ENCODE results near the gene CCDC192.
A peak's percentile ranks its signal among the peaks of the same experiment; 100 is the strongest.

The CCDC192 gene

DNA sequence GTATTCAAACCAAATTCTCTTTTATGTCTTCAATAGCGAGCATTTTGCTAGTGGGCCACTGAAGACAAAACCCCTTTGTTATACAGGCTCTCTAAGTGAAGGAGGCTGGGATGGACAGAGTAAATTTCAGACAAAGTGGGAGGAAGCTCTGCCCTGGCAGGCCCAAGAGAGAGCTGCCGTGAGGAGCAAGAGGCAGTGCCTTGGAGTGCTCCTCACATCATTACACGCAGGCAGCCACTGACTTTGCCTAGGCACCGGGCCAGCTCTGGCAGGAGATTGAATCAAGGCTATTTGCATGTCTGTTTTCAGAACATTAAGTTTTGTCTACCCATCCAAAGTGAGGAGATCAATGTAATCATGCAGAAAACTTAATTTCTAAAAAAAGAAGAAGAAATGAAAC, 167.7 kb downstream of the CCDC192 start:
- no peak for DNase-seq (ENCODE audit: low spot score)
- TF ChIP-seq, protein P1, sequence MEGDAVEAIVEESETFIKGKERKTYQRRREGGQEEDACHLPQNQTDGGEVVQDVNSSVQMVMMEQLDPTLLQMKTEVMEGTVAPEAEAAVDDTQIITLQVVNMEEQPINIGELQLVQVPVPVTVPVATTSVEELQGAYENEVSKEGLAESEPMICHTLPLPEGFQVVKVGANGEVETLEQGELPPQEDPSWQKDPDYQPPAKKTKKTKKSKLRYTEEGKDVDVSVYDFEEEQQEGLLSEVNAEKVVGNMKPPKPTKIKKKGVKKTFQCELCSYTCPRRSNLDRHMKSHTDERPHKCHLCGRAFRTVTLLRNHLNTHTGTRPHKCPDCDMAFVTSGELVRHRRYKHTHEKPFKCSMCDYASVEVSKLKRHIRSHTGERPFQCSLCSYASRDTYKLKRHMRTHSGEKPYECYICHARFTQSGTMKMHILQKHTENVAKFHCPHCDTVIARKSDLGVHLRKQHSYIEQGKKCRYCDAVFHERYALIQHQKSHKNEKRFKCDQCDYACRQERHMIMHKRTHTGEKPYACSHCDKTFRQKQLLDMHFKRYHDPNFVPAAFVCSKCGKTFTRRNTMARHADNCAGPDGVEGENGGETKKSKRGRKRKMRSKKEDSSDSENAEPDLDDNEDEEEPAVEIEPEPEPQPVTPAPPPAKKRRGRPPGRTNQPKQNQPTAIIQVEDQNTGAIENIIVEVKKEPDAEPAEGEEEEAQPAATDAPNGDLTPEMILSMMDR (IDR thresholded peaks at IDR 0.05; ENCODE audit: extremely low read depth, missing control alignments), result no peak

DNA sequence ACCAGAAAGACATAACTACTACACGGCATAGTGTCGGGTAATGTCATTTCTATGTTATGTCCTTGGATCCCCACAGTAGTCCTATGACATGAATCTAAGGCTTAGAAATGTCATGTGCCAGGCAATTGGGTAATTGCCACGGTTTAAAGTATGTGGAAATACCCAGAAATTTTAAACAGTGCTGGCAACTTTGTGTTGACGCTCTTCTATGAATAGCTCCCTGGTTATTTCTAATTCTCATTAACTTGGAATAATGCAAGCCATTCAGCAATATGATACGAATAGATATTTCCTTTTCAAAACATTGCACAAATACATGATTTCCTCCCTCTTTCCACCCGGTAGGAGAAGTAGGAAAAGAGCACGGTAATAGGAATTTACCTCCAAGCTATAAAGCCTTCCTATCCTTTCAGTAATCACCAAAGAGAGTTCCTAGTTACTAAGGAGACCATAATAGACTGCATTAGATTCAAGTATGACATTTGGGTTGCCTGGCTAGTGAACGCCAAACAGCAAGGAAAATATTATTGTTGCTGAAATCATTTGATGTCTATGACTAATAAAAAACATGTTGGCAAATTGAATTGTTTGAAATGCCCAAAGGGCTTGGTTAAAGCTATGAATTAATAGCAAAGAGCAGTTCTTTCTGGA, 168.4 kb downstream of the CCDC192 start:
- no peak for DNase-seq (ENCODE audit: low spot score)

DNA sequence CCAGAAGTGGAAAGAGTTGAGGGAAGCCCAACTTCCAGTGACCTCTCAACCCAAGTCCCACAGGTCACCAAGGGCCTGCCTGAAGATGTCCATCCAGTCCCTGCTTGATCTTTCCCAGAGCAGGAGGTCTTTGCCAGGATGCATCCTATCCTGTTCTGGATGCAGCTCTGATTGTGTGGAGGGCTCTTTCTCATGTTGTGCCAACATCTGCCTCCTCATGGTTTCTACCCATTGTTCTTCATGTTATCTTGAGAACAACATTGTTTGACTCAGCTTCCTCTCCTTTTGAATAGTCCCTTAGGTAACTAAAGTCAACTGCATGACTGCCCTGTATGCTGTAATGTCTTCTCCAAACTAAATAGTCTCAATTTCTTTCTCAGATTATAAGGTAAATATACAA, 169.3 kb downstream of the CCDC192 start:
- TF ChIP-seq, protein P1 (IDR thresholded peaks at IDR 0.05; ENCODE audit: extremely low read depth, missing control alignments), result no peak

More for the DNA sequence above, 168.4 kb downstream of the CCDC192 start:
- TF ChIP-seq, protein P1 (IDR thresholded peaks at IDR 0.05; ENCODE audit: extremely low read depth, missing control alignments), result no peak

DNA sequence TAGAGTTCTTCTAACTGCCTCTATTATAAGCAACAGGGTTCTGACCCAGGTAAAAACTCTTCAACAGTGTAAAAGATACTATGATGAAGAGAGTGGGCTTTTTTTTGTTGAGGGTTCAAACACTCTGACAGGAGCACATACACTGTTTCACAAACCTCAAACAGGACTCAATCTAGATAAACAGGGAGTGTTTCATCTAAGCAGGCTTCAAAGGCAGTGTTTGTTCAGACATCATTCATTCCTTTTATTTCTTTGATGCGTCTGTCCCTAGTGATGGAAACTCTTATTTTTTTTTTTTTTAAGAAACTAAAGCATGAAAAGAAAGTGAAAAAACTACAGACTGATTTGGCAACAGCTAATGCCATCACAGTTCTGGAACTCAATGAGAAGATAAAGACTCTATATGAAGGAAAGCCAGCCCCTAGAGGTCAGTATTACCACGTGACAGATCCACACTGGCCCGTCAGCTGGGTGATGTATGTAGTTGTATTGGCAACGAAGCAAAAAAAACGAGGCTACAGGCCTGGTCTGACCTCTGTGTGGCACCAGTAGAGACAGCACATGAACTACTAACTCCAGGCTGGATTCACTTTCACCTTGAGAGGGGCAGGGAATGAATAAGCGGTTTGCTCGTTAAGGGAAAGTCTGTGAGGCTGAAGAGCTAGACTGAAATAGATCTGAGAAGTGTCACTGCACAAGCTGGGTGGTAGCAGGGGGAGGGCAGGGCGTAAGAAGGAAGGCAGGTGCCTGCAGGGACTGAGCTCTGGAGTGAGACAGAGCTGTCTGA, 172.2 kb downstream of the CCDC192 start:
- DNase-seq (ENCODE audit: low spot score), result peak; percentile 39
- TF ChIP-seq, protein P1 (IDR thresholded peaks at IDR 0.05; ENCODE audit: extremely low read depth, missing control alignments), result no peak

More for the DNA sequence above, 169.3 kb downstream of the CCDC192 start:
- no peak for DNase-seq (ENCODE audit: low spot score)

DNA sequence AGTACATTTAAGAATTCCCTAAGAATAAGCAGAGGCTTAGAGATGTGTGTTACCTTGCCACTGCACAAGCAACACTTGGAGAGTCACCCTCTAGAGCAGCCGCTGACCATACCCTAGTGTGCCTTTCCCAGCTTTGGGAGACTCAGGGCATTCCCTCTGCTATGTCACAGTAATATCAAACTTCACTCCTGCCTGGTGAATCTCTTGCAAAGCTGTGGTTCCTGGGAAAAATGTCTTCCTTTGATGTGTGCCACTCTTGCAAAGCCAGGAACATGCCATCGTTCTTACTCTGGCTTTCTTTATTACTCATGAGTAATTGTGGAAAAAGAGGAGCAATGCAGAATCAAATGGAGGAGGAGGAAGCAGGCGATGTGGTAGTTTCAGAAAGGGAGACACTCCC, 173.2 kb downstream of the CCDC192 start:
- DNase-seq (ENCODE audit: low spot score), result no peak
- TF ChIP-seq, protein P1 (IDR thresholded peaks at IDR 0.05; ENCODE audit: extremely low read depth, missing control alignments), result no peak

DNA sequence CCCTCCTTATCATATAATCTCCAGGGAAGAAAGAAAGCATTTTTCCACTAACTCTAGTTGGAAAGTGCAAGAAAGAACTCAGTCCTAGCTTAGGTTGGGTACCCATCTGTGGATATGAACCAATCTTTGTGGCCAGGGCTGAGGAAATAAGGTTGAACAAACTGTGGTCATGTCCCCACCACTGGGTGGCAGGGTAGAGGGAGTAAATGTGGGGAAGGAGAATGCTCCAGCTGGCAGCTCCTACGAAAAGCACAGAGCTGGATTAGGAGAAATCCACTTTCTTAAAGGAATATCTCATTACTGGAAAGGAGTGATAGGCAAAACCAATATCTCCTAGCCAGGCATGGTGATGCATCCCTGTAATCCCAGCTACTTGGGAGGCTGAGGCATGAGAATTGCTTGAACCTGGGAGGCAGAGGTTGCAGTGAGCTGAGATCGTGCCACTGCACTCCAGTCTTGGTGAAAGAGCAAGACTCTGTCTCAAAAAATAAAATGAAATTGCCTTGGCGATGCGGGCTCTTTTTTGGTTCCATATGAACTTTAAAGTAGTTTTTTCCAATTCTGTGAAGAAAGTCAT, 175.1 kb downstream of the CCDC192 start:
- DNase-seq (ENCODE audit: low spot score), result peak; percentile 19
- TF ChIP-seq, protein P1 (IDR thresholded peaks at IDR 0.05; ENCODE audit: extremely low read depth, missing control alignments), result no peak

DNA sequence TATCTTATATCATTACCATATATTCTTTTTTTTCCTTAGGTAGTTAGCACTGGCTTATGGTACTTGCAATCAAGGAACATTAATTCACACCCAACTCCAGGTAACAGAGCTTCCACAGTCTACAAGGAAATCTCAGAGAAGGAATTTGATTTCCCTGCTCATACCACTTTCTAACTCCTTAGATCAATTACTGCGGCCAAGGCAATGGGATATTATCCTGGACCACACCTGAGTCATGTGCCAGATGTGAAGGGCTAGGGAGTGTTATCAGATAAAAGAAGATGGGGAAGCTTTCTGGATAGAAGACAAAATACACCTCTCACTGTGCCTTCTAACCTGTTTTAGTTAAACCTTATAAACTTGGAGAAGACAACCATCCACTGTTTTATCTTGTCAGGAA, 181.2 kb downstream of the CCDC192 start:
- no peak for DNase-seq (ENCODE audit: low spot score)
- TF ChIP-seq, protein P1 (IDR thresholded peaks at IDR 0.05; ENCODE audit: extremely low read depth, missing control alignments), result no peak
